Neural progenitor cell (in vitro differentiated cells): ENCODE results near the gene FBXL4. TPM values are rescaled to one million over a fixed set of nuclear protein-coding genes. Genes with fewer than 3 reads are reported as not detected.
A peak's percentile ranks its signal among the peaks of the same experiment; 100 is the strongest.

Experiments used
- DNase-seq: peaks from one replicate; pipeline ENCODE4 v3.0.0-alpha.2; 2016; ENCODE audit warnings: low spot score
- H2AFZ ChIP-seq: fragments of 200-600 bp; sonication (generic); replicated peaks from 2 replicates; pipeline ENCODE4 v1.6.1; 2016; ENCODE audit warnings: antibody characterized with exemption
- H3F3A ChIP-seq: fragments of 200-600 bp; sonication (generic); 2 replicates; pipeline ENCODE4 v1.6.1; 2016; ENCODE audit warnings: antibody characterized with exemption, low read depth
- H3K27ac ChIP-seq: fragments of 200-600 bp; sonication (generic); 2 replicates; pipeline ENCODE4 v1.5.1; 2016; ENCODE audit warnings: mild to moderate bottlenecking
- H3K27me3 ChIP-seq: fragments of 200-600 bp; sonication (generic); 2 replicates; pipeline ENCODE4 v1.6.1; 2016; ENCODE audit warnings: mild to moderate bottlenecking, moderate library complexity
- H3K36me3 ChIP-seq: fragments of 200-600 bp; sonication (generic); 2 replicates; pipeline ENCODE4 v1.5.1; 2016
- H3K4me1 ChIP-seq: fragments of 200-600 bp; sonication (generic); 2 replicates; pipeline ENCODE4 v1.6.1; 2016; ENCODE audit warnings: mixed run types
- H3K4me2 ChIP-seq: fragments of 200-600 bp; sonication (generic); 2 replicates; pipeline ENCODE4 v1.6.1; 2016
- H3K4me3 ChIP-seq: fragments of 200-600 bp; sonication (generic); 2 replicates; pipeline ENCODE4 v1.5.1; 2016
- H3K79me2 ChIP-seq: fragments of 200-600 bp; sonication (generic); 2 replicates; pipeline ENCODE4 v1.6.1; 2016; ENCODE audit warnings: low read depth
- H3K9ac ChIP-seq: fragments of 200-600 bp; sonication (generic); 2 replicates; pipeline ENCODE4 v1.6.1; 2016
- H3K9me3 ChIP-seq: fragments of 200-600 bp; sonication (generic); 2 replicates; pipeline ENCODE4 v1.5.1; 2016; ENCODE audit warnings: low read depth
- H4K20me1 ChIP-seq: fragments of 200-600 bp; sonication (generic); 2 replicates; pipeline ENCODE4 v1.6.1; 2016; ENCODE audit warnings: low read depth
- H3K27ac Mint-ChIP-seq: 3 replicates; pipeline ENCODE4 v1.8.0; 2021; ENCODE audit warnings: mixed read lengths
- H3K27me3 Mint-ChIP-seq: 2 replicates; pipeline ENCODE4 v1.8.0; 2022; ENCODE audit warnings: low read depth, mild to moderate bottlenecking, inconsistent platforms, moderate library complexity, mixed read lengths; ENCODE audit not compliant: insufficient read depth
- H3K36me3 Mint-ChIP-seq: 3 replicates; pipeline ENCODE4 v1.8.0; 2021; ENCODE audit warnings: mixed read lengths
- H3K4me1 Mint-ChIP-seq: 3 replicates; pipeline ENCODE4 v1.8.0; 2021; ENCODE audit warnings: mixed read lengths
- H3K4me3 Mint-ChIP-seq: 3 replicates; pipeline ENCODE4 v1.8.0; 2021; ENCODE audit warnings: mild to moderate bottlenecking, moderate library complexity, mixed read lengths
- H3K9me3 Mint-ChIP-seq: 3 replicates; pipeline ENCODE4 v1.8.0; 2020; ENCODE audit warnings: mixed read lengths
- EZH2 ChIP-seq: fragments of 200-600 bp; sonication (generic); IDR thresholded peaks from 2 replicates; pipeline ENCODE4 v1.6.1; 2017; ENCODE audit warnings: antibody characterized with exemption, mild to moderate bottlenecking, moderate library complexity
- EZH2phosphoT487 ChIP-seq: fragments of 200-600 bp; sonication (generic); IDR thresholded peaks from 2 replicates; pipeline ENCODE4 v1.6.1; 2017; ENCODE audit warnings: antibody characterized with exemption
- total RNA-seq: library from RNA; depleted of rRNA; stranded (reverse); fragments of >200 nt; gene quantifications from 2 replicates; pipeline ENCODE4 v1.2.3, GENCODE V29; 2015; ENCODE audit warnings: low replicate concordance
- TF ChIP-seq, protein P1 (sequence below): fragments of 200-600 bp; sonication (generic); IDR thresholded peaks from 2 replicates; pipeline ENCODE4 v1.5.1; 2017; ENCODE audit warnings: antibody characterized with exemption, mild to moderate bottlenecking

Gene FBXL4
- total RNA-seq, 1 donor from 2014 or later: 18.3 TPM

DNA sequence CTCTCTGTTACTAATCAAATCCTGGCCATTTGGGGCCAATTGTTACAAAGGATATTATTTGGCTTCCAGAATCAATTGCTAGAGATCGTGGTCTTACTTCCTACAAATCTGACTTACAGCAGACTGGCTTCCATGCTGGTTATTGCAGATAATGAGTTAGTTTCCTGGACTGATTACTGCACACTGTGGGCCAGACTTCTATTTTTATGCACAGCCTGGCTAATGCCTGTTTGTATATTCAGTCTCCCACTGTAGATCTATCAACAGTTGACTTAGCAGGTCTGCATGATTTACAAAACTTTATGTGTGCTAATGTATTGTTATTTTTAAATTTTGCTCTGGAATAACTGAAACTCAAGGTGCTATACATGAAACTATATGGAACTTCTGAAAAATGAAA, 25.8 kb upstream of the FBXL4 start:
- peaks cover 2% of the 10 kb centered on the region for H3K9me3 Mint-ChIP-seq

DNA sequence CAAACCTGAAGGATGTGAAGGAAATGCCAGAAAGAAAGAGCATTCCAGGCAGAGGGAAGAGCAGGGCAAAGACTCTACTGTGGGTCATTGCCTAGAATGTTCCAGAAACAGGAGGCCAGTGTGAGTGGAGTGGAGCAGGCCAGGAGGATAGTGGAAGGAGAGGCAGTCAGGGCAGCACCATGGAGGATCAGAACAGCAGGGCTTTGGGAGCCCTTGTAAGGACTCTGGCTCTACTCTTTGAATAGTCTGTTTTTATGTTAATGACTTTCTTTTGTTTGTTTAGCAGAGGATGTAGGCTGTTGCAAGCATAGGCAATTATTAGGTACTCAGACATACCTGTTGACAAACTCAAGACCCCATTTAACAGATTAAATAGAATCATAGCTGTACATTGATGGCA, 23.6 kb upstream of the FBXL4 start:
- H3K4me2 ChIP-seq: no peak overlapping the region

More for the DNA sequence above, 25.8 kb upstream of the FBXL4 start:
- peaks cover 11% of the 10 kb centered on the region for H3K4me1 Mint-ChIP-seq
- no peak overlapping the region for H2AFZ ChIP-seq
- H3K9ac ChIP-seq: no peak overlapping the region
- H3K4me3 Mint-ChIP-seq: no peak overlapping the region
- no peaks in the 10 kb centered on the region for H3K4me1 ChIP-seq
- H3F3A ChIP-seq: no peaks in the 10 kb centered on the region
- H3K27me3 Mint-ChIP-seq: peaks cover 2% of the 10 kb centered on the region
- H3K79me2 ChIP-seq: no peaks in the 10 kb centered on the region
- no peak overlapping the region for H3K4me3 ChIP-seq
- H3K27ac ChIP-seq: no peak overlapping the region
- no peaks in the 10 kb centered on the region for H3K36me3 ChIP-seq
- H3K27ac Mint-ChIP-seq: no peak overlapping the region
- H3K9me3 ChIP-seq: no peaks in the 10 kb centered on the region
- H4K20me1 ChIP-seq: no peaks in the 10 kb centered on the region
- DNase-seq: no peak
- TF ChIP-seq, protein P1, sequence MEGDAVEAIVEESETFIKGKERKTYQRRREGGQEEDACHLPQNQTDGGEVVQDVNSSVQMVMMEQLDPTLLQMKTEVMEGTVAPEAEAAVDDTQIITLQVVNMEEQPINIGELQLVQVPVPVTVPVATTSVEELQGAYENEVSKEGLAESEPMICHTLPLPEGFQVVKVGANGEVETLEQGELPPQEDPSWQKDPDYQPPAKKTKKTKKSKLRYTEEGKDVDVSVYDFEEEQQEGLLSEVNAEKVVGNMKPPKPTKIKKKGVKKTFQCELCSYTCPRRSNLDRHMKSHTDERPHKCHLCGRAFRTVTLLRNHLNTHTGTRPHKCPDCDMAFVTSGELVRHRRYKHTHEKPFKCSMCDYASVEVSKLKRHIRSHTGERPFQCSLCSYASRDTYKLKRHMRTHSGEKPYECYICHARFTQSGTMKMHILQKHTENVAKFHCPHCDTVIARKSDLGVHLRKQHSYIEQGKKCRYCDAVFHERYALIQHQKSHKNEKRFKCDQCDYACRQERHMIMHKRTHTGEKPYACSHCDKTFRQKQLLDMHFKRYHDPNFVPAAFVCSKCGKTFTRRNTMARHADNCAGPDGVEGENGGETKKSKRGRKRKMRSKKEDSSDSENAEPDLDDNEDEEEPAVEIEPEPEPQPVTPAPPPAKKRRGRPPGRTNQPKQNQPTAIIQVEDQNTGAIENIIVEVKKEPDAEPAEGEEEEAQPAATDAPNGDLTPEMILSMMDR: no peak
- TF ChIP-seq EZH2phosphoT487: no peak
- no peak for TF ChIP-seq EZH2
- H3K27me3 ChIP-seq: no peaks in the 10 kb centered on the region
- H3K36me3 Mint-ChIP-seq: peaks cover 2% of the 10 kb centered on the region
- H3K4me2 ChIP-seq: no peak overlapping the region

DNA sequence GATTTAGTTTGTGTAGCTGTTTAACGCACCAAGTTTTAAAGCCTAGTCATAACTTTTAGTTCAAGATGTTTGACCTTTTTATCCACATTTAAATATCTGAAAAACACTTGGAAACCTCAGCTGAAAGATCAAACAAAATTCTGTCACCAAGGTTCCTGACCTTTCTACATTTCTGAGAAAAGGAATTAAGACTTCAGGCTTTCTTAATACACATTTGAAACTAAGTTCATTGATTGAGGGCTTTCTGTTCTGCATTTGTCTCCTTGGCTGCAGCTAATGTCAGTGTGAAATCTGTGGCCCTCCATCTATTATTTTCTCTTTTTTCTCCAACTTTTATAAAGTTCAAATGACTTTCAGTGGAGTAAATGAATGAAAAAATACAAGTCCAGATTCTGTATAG, 22.7 kb upstream of the FBXL4 start:
- H3K36me3 ChIP-seq: no peaks in the 10 kb centered on the region
- DNase-seq: no peak
- no peaks in the 10 kb centered on the region for H3K27me3 ChIP-seq
- H3F3A ChIP-seq: no peaks in the 10 kb centered on the region
- H3K27ac ChIP-seq: no peak overlapping the region
- H3K27me3 Mint-ChIP-seq: no peaks in the 10 kb centered on the region
- H2AFZ ChIP-seq: no peak overlapping the region
- H3K4me3 Mint-ChIP-seq: no peak overlapping the region
- H3K4me1 ChIP-seq: no peaks in the 10 kb centered on the region
- H3K4me3 ChIP-seq: no peak overlapping the region
- peaks cover 11% of the 10 kb centered on the region for H3K4me1 Mint-ChIP-seq
- peaks cover 2% of the 10 kb centered on the region for H3K9me3 Mint-ChIP-seq
- peaks cover 2% of the 10 kb centered on the region for H3K36me3 Mint-ChIP-seq
- no peaks in the 10 kb centered on the region for H3K79me2 ChIP-seq
- no peak for TF ChIP-seq EZH2phosphoT487
- no peak for TF ChIP-seq EZH2
- TF ChIP-seq, protein P1: no peak
- H3K27ac Mint-ChIP-seq: no peak overlapping the region
- H3K9ac ChIP-seq: no peak overlapping the region
- no peaks in the 10 kb centered on the region for H3K9me3 ChIP-seq
- H4K20me1 ChIP-seq: no peaks in the 10 kb centered on the region
- no peak overlapping the region for H3K4me2 ChIP-seq

More for the DNA sequence above, 23.6 kb upstream of the FBXL4 start:
- H3K4me1 Mint-ChIP-seq: peaks cover 11% of the 10 kb centered on the region
- H3K27ac Mint-ChIP-seq: no peak overlapping the region
- peaks cover 2% of the 10 kb centered on the region for H3K9me3 Mint-ChIP-seq
- no peak for DNase-seq
- Histone ChIP-seq H3K27ac (no peak overlapping the region), H3K27me3 (no peaks in the 10 kb centered on the region), H3K4me3 (no peak overlapping the region), H2AFZ (peak overlapping the region; percentile 22), H3K79me2 (no peaks in the 10 kb centered on the region), H3F3A (no peaks in the 10 kb centered on the region), H3K4me1 (no peaks in the 10 kb centered on the region), H4K20me1 (no peaks in the 10 kb centered on the region), H3K9me3 (no peaks in the 10 kb centered on the region), H3K36me3 (no peaks in the 10 kb centered on the region), H3K9ac (no peak overlapping the region)
- no peak for TF ChIP-seq EZH2
- no peak for TF ChIP-seq EZH2phosphoT487
- TF ChIP-seq, protein P1: no peak
- H3K36me3 Mint-ChIP-seq: peaks cover 2% of the 10 kb centered on the region
- H3K27me3 Mint-ChIP-seq: peaks cover 2% of the 10 kb centered on the region
- no peak overlapping the region for H3K4me3 Mint-ChIP-seq
